ENCODE measurements around the gene MRGPRX2. TPM values are rescaled to one million over a fixed set of nuclear protein-coding genes. Genes with fewer than 3 reads are reported as not detected.

MRGPRX2 gene
- total RNA-seq, 1 donor from 2014 or later: not detected

GRCh38 chr11:19050281-19050680 is 10.2 kb downstream of the MRGPRX2 start:
- H3K4me1 ChIP-seq: no peaks in the 10 kb centered on the region
- DNase-seq (ENCODE audit: extremely low spot score in 2 of 2): no peak
- no peaks in the 10 kb centered on the region for H3K9me3 ChIP-seq
- no peak overlapping the region for H3K27ac ChIP-seq
- H3K4me3 ChIP-seq: no peak overlapping the region
- intact Hi-C loops (cut with DNase I): no loop called here
- H3K36me3 ChIP-seq: no peaks in the 10 kb centered on the region
- H3K27me3 ChIP-seq: no peaks in the 10 kb centered on the region
- TF ChIP-seq POLR2AphosphoS5 (IDR thresholded peaks at IDR 0.05; ENCODE audit: insufficient read depth in 1 of 2, low read depth in 1 of 2) (no peak), POLR2A (IDR thresholded peaks at IDR 0.05) (no peak), CTCF (IDR thresholded peaks at IDR 0.05) (no peak)

- H3K4me3 ChIP-seq: no peak overlapping the region
- intact Hi-C loops (cut with DNase I): no loop called here
- no peak for DNase-seq (ENCODE audit: extremely low spot score in 2 of 2)
These were observed 11.2 kb downstream of the MRGPRX2 start for GRCh38 chr11:19049351-19049750.

GRCh38 chr11:19040051-19040450 is 20.5 kb downstream of the MRGPRX2 start:
- no peaks in the 10 kb centered on the region for H3K9me3 ChIP-seq
- H3K27me3 ChIP-seq: no peaks in the 10 kb centered on the region
- no peak overlapping the region for H3K27ac ChIP-seq
- DNase-seq (ENCODE audit: extremely low spot score in 2 of 2): no peak
- H3K4me3 ChIP-seq: no peak overlapping the region
- no peaks in the 10 kb centered on the region for H3K4me1 ChIP-seq
- no peaks in the 10 kb centered on the region for H3K36me3 ChIP-seq
- no peak for TF ChIP-seq CTCF (IDR thresholded peaks at IDR 0.05)
- TF ChIP-seq POLR2A (IDR thresholded peaks at IDR 0.05): no peak
- TF ChIP-seq POLR2AphosphoS5 (IDR thresholded peaks at IDR 0.05; ENCODE audit: insufficient read depth in 1 of 2, low read depth in 1 of 2): no peak
- intact Hi-C loops (cut with DNase I): no loop called here

More at GRCh38 chr11:19049351-19049750, 11.2 kb downstream of the MRGPRX2 start:
- TF ChIP-seq POLR2AphosphoS5 (IDR thresholded peaks at IDR 0.05; ENCODE audit: insufficient read depth in 1 of 2, low read depth in 1 of 2) (no peak), POLR2A (IDR thresholded peaks at IDR 0.05) (no peak), CTCF (IDR thresholded peaks at IDR 0.05) (no peak)
- Histone ChIP-seq H3K27ac (no peak overlapping the region), H3K27me3 (no peaks in the 10 kb centered on the region), H3K36me3 (no peaks in the 10 kb centered on the region), H3K9me3 (no peaks in the 10 kb centered on the region), H3K4me1 (no peaks in the 10 kb centered on the region)

- no peak overlapping the region for H3K4me3 ChIP-seq
- TF ChIP-seq CTCF (IDR thresholded peaks at IDR 0.05) (no peak), POLR2A (IDR thresholded peaks at IDR 0.05) (no peak), POLR2AphosphoS5 (IDR thresholded peaks at IDR 0.05; ENCODE audit: insufficient read depth in 1 of 2, low read depth in 1 of 2) (no peak)
- no peaks in the 10 kb centered on the region for H3K36me3 ChIP-seq
- intact Hi-C loops (cut with DNase I): no loop called here
- no peak for DNase-seq (ENCODE audit: extremely low spot score in 2 of 2)
- no peak overlapping the region for H3K27ac ChIP-seq
- H3K9me3 ChIP-seq: no peaks in the 10 kb centered on the region
- no peaks in the 10 kb centered on the region for H3K27me3 ChIP-seq
- no peaks in the 10 kb centered on the region for H3K4me1 ChIP-seq
These were observed 21.1 kb downstream of the MRGPRX2 start for GRCh38 chr11:19039409-19039808.

GRCh38 chr11:19032990-19033389 is 27.5 kb downstream of the MRGPRX2 start:
- H3K36me3 ChIP-seq: no peaks in the 10 kb centered on the region
- no peak overlapping the region for H3K4me3 ChIP-seq
- DNase-seq (ENCODE audit: extremely low spot score in 2 of 2): no peak
- no peaks in the 10 kb centered on the region for H3K9me3 ChIP-seq
- TF ChIP-seq POLR2A (IDR thresholded peaks at IDR 0.05) (no peak), POLR2AphosphoS5 (IDR thresholded peaks at IDR 0.05; ENCODE audit: insufficient read depth in 1 of 2, low read depth in 1 of 2) (no peak), CTCF (IDR thresholded peaks at IDR 0.05) (no peak)
- intact Hi-C loops (cut with DNase I): no loop called here
- no peaks in the 10 kb centered on the region for H3K4me1 ChIP-seq
- H3K27me3 ChIP-seq: no peaks in the 10 kb centered on the region
- no peak overlapping the region for H3K27ac ChIP-seq
